NB4 (cell line): ENCODE data around the gene CLIP3.

Experiments used
- DNase-seq: peaks from one replicate; pipeline ENCODE4 v3.0.0; 2010; ENCODE audit warnings: low read depth
- H3K4me3 ChIP-seq: one replicate; pipeline ENCODE4 v1.5.1; 2011; ENCODE audit warnings: mild to moderate bottlenecking, low read depth, low read length, moderate library complexity
- CTCF ChIP-seq: IDR thresholded peaks from one replicate; pipeline ENCODE4 v1.5.1; 2012; ENCODE audit warnings: low read depth, low read length
- MAX ChIP-seq: IDR thresholded peaks from 2 replicates; pipeline ENCODE4 v1.6.1; 2011; ENCODE audit warnings: low read depth, low read length
- MYC ChIP-seq: IDR thresholded peaks from 2 replicates; pipeline ENCODE4 v1.6.1; 2011; ENCODE audit warnings: low read depth, low read length
- POLR2A ChIP-seq: IDR thresholded peaks from 2 replicates; pipeline ENCODE4 v1.6.1; 2011; ENCODE audit warnings: mild to moderate bottlenecking; ENCODE audit not compliant: insufficient read length; ENCODE audit errors: extremely low read depth

Gene CLIP3

GRCh38 chr19:36058481-36059179, 26.0 kb upstream of the CLIP3 start:
- TF ChIP-seq POLR2A (no peak), CTCF (no peak), MAX (no peak), MYC (no peak)
- DNase-seq: no peak
- no peak overlapping the region for H3K4me3 ChIP-seq

- peak within 1 kb of the TSS; percentile 81 for H3K4me3 ChIP-seq
- TF ChIP-seq POLR2A (no peak), MYC (peak; percentile 33; the same call in 1 of the 2 replicates), CTCF (no peak), MAX (no peak)
- DNase-seq: peak; percentile 91
Measured at GRCh38 chr19:36054733-36055686, 22.3 kb upstream of the CLIP3 start, which contains the start of gene WDR62. Gene WDR62 (plus strand): TSS chr19:36054897. CDS start chr19:36054972, 75 bp downstream.

GRCh38 chr19:36054119-36054732, 21.6 kb upstream of the CLIP3 start, which contains the start of gene THAP8:
Gene THAP8 (minus strand): TSS chr19:36054285. CDS start chr19:36054217, 68 bp downstream.
- TF ChIP-seq MYC (no peak), POLR2A (peak; percentile 65), CTCF (no peak), MAX (peak; percentile 97)
- DNase-seq: peak; percentile 97
- H3K4me3 ChIP-seq: peak within 1 kb of the TSS; percentile 81

- no peak overlapping the region for H3K4me3 ChIP-seq
- TF ChIP-seq MAX (no peak), POLR2A (no peak), CTCF (no peak), MYC (no peak)
Measured at GRCh38 chr19:36051637-36052036, 19.0 kb upstream of the CLIP3 start.

GRCh38 chr19:36051236-36051635, 18.6 kb upstream of the CLIP3 start:
- no peak overlapping the region for H3K4me3 ChIP-seq
- no peak for TF ChIP-seq MAX
- no peak for TF ChIP-seq POLR2A
- TF ChIP-seq MYC: no peak
- TF ChIP-seq CTCF: no peak
- DNase-seq: no peak

More at GRCh38 chr19:36051637-36052036, 19.0 kb upstream of the CLIP3 start:
- DNase-seq: no peak
